Caco-2 (cell line): Measurements from ENCODE around the gene CLIP2. TPM values are rescaled to one million over a fixed set of nuclear protein-coding genes. Genes with fewer than 3 reads are reported as not detected.

Source experiments
- BruUV-seq: library from RNA; stranded (reverse); fragments of 400-500 nt; replicated peaks from 2 replicates; lab custom pipeline; 2021; lab: Mats Ljungman, UMichigan
- CTCF ChIA-PET: fragments of 300-600 bp; sonication (Branson Sonifier 250); formaldehyde crosslinking; loops from one replicate; lab custom pipeline; 2022; ENCODE audit warnings: antibody characterized with exemption; lab: Charles Lee
- POLR2A ChIA-PET: fragments of 300-600 bp; sonication (Branson Sonifier 250); formaldehyde crosslinking; loops from one replicate; lab custom pipeline; 2022; ENCODE audit warnings: antibody characterized with exemption; lab: Charles Lee
- DNase-seq, 2 experiments: peaks; one replicate each; pipeline versions ENCODE4 v3.0.0 to v3.0.0-alpha.2; 2020 to 2022
- H3K27me3 ChIP-seq: replicated peaks from 2 replicates; pipeline ENCODE4 v1.6.0; 2011; ENCODE audit warnings: low read length; ENCODE audit not compliant: control insufficient read depth, insufficient read depth
- H3K36me3 ChIP-seq: 2 replicates; pipeline ENCODE4 v1.5.1; 2011; ENCODE audit warnings: low read length; ENCODE audit not compliant: control insufficient read depth, insufficient read depth
- H3K4me1 ChIP-seq: fragments of 250-450 bp; sonication (Bioruptor Pico); 2 replicates; pipeline ENCODE4 v1.5.1; 2020; ENCODE audit warnings: mild to moderate bottlenecking
- H3K4me3 ChIP-seq: 2 replicates; pipeline ENCODE4 v1.5.1; 2011; ENCODE audit warnings: low read depth, mild to moderate bottlenecking, control low read depth, low read length
- H3K9me3 ChIP-seq: fragments of 250-450 bp; sonication (Bioruptor Pico); 2 replicates; pipeline ENCODE4 v1.5.1; 2020; ENCODE audit warnings: mild to moderate bottlenecking, moderate library complexity
- H3K27ac Mint-ChIP-seq: one replicate; pipeline ENCODE4 v1.8.0; 2022; ENCODE audit warnings: mixed read lengths; ENCODE audit not compliant: unreplicated experiment
- H3K27me3 Mint-ChIP-seq: one replicate; pipeline ENCODE4 v1.8.0; 2022; ENCODE audit warnings: mixed read lengths; ENCODE audit not compliant: insufficient read depth, unreplicated experiment
- H3K36me3 Mint-ChIP-seq: one replicate; pipeline ENCODE4 v1.8.0; 2022; ENCODE audit warnings: mild to moderate bottlenecking, mixed read lengths; ENCODE audit not compliant: insufficient read depth, unreplicated experiment
- H3K4me1 Mint-ChIP-seq: one replicate; pipeline ENCODE4 v1.8.0; 2022; ENCODE audit warnings: low read depth, mixed read lengths; ENCODE audit not compliant: unreplicated experiment
- H3K4me3 Mint-ChIP-seq: one replicate; pipeline ENCODE4 v1.8.0; 2022; ENCODE audit warnings: mild to moderate bottlenecking, moderate library complexity, mixed read lengths; ENCODE audit not compliant: unreplicated experiment
- H3K9me3 Mint-ChIP-seq: one replicate; pipeline ENCODE4 v1.8.0; 2022; ENCODE audit warnings: mixed read lengths; ENCODE audit not compliant: unreplicated experiment
- intact Hi-C: fragments of 100-400 bp; cut with micrococcal nuclease; formaldehyde crosslinking; loops from one replicate; pipeline ENCODE4 v1.10.0; 2022; ENCODE audit not compliant: unreplicated experiment
- total RNA-seq: library from RNA; stranded (reverse); gene quantifications from 2 replicates; pipeline ENCODE4 v1.2.3, GENCODE V29; 2022
- TF ChIP-seq, protein P1 (sequence below), 2 experiments: fragments of 200-600 bp in 1 of 2; IDR thresholded peaks; 1 replicate in 1 of 2; 2 replicates in 1 of 2; pipeline versions ENCODE4 v1.5.1 to v1.8.0; 2011 to 2022; ENCODE audit warnings: antibody characterized with exemption in 1 of 2, control low read depth in 1 of 2, inconsistent platforms in 1 of 2, low read depth in 1 of 2, low read length in 1 of 2, mild to moderate bottlenecking in 1 of 2, moderate library complexity in 1 of 2; ENCODE audit not compliant: insufficient read depth in 1 of 2, severe bottlenecking in 1 of 2, unreplicated experiment in 1 of 2

CLIP2 gene
- total RNA-seq, 1 experiment from 2014 or later = 19.5 TPM

DNA sequence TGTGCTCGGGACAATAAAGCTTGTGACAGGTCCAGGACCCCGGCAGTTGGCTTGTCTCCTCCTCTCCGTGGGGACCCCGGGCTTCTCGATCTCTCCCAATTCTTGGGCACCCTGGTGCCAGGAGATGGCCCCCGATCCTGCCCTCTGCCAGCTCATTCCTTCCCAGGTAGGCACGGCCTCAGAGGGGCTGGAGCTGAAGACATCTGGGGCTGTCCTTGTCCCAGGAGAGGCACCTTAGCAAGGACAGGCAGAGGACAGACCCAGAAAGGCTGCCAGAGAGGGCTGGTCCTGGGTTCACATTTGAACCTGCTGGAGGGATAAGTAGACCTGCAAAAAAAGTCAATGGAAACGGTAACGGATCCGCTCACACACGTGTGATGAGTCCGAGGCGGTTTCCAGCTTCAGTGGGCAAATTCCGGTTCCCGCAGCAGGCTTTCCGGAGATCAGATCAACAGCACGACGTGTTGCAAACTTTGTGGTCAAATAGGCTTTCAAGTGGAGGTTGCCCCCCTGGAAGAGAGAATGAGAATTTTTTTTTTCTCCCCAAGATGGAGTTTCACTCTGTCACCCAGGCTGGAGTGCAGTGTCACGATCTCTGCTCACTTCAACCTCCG lies 116.8 kb downstream of the CLIP2 start:
- ChIA-PET POLR2A (interaction anchor here (0.6 kb wide), 1 partner anchor 200 kb away, joined by 3 read pairs; no protein-coding TSS in a partner anchor), CTCF (interaction anchor here (0.6 to 0.7 kb wide), 3 partner anchors 158 to 821 kb away, joined by 3 to 5 read pairs (median 4); no protein-coding TSS in a partner anchor)
- TF ChIP-seq, protein P1, sequence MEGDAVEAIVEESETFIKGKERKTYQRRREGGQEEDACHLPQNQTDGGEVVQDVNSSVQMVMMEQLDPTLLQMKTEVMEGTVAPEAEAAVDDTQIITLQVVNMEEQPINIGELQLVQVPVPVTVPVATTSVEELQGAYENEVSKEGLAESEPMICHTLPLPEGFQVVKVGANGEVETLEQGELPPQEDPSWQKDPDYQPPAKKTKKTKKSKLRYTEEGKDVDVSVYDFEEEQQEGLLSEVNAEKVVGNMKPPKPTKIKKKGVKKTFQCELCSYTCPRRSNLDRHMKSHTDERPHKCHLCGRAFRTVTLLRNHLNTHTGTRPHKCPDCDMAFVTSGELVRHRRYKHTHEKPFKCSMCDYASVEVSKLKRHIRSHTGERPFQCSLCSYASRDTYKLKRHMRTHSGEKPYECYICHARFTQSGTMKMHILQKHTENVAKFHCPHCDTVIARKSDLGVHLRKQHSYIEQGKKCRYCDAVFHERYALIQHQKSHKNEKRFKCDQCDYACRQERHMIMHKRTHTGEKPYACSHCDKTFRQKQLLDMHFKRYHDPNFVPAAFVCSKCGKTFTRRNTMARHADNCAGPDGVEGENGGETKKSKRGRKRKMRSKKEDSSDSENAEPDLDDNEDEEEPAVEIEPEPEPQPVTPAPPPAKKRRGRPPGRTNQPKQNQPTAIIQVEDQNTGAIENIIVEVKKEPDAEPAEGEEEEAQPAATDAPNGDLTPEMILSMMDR (IDR thresholded peaks at IDR 0.05; ENCODE audit: insufficient read depth in 1 of 2, low read depth in 1 of 2, low read length in 1 of 2, severe bottlenecking in 1 of 2, unreplicated experiment in 1 of 2) = no peak
- DNase-seq = no peak
- Histone ChIP-seq H3K4me3 (no peak overlapping the region), H3K4me1 (no peaks in the 10 kb centered on the region), H3K27me3 (no peaks in the 10 kb centered on the region), H3K36me3 (peaks cover 2% of the 10 kb centered on the region; the same call in 1 of the 2 replicates), H3K9me3 (no peaks in the 10 kb centered on the region)
- Mint-ChIP-seq H3K27me3 (no peaks in the 10 kb centered on the region), H3K9me3 (no peaks in the 10 kb centered on the region), H3K4me1 (no peaks in the 10 kb centered on the region), H3K4me3 (no peak overlapping the region), H3K27ac (no peak overlapping the region), H3K36me3 (peaks cover 13% of the 10 kb centered on the region)
- no TSS peak for BruUV-seq
- intact Hi-C loops = no loop called here

DNA sequence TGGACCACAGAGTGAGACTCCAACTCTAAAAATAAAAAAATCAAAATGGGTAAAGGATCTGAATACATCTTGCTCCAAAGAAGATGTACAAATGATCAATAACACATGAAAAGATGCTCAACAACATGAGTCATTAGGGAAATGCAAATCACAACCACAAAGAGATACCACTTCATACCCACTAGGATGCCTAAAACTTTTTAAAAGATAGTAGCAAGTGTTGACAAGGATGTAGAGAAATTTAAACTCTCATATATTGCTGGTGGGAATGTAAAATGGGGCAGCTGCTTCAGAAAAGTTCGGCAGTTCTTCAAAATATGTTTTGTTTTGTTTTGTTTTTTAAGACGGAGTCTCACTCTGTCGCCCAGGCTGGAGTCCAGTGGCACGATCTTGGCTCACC lies 118.8 kb downstream of the CLIP2 start:
- H3K4me3 Mint-ChIP-seq = no peak overlapping the region
- H3K27ac Mint-ChIP-seq = no peak overlapping the region
- Histone ChIP-seq H3K4me1 (no peaks in the 10 kb centered on the region), H3K4me3 (no peak overlapping the region), H3K36me3 (no peaks in the 10 kb centered on the region), H3K27me3 (no peaks in the 10 kb centered on the region), H3K9me3 (no peaks in the 10 kb centered on the region)
- TF ChIP-seq, protein P1 (IDR thresholded peaks at IDR 0.05; ENCODE audit: insufficient read depth in 1 of 2, low read depth in 1 of 2, low read length in 1 of 2, severe bottlenecking in 1 of 2, unreplicated experiment in 1 of 2) = no peak
- peaks cover 7% of the 10 kb centered on the region for H3K36me3 Mint-ChIP-seq
- H3K9me3 Mint-ChIP-seq = no peaks in the 10 kb centered on the region
- intact Hi-C loops = no loop called here
- no peaks in the 10 kb centered on the region for H3K4me1 Mint-ChIP-seq
- POLR2A ChIA-PET = no interaction called here
- no peaks in the 10 kb centered on the region for H3K27me3 Mint-ChIP-seq
- BruUV-seq = no TSS peak
- DNase-seq = no peak
- CTCF ChIA-PET = interaction anchor here (0.6 kb wide), 1 partner anchor 452 kb away, joined by 10 read pairs; no protein-coding TSS in a partner anchor

DNA sequence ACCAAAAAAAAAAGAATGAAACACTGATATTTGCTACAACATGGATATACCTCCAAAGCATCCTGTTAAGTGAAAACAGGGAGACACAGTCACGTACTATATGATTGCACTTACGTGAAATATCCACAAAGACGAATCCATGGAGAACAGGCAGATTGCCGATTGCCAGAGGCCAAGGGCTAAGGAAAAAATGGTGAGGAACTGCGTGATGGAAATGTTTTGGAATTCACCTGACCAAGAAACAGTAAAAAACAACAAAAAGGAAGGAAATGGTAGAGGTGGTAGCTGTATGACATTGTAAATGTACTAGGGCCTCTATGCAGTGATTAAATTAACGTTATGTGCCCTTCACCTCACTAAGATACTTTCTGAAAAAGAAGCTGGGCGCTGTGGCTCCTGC lies 120.4 kb downstream of the CLIP2 start:
- DNase-seq = no peak
- Mint-ChIP-seq H3K4me3 (no peak overlapping the region), H3K27me3 (no peaks in the 10 kb centered on the region), H3K27ac (no peak overlapping the region), H3K4me1 (no peaks in the 10 kb centered on the region), H3K9me3 (no peaks in the 10 kb centered on the region), H3K36me3 (no peaks in the 10 kb centered on the region)
- ChIA-PET CTCF (interaction anchor here (0.7 kb wide), 1 partner anchor 45 kb away, joined by 3 read pairs; no protein-coding TSS in a partner anchor), POLR2A (no interaction called here)
- Histone ChIP-seq H3K27me3 (no peaks in the 10 kb centered on the region), H3K4me3 (no peak overlapping the region), H3K36me3 (no peaks in the 10 kb centered on the region), H3K9me3 (no peaks in the 10 kb centered on the region), H3K4me1 (no peaks in the 10 kb centered on the region)
- no TSS peak for BruUV-seq
- TF ChIP-seq, protein P1 (IDR thresholded peaks at IDR 0.05; ENCODE audit: insufficient read depth in 1 of 2, low read depth in 1 of 2, low read length in 1 of 2, severe bottlenecking in 1 of 2, unreplicated experiment in 1 of 2) = no peak
- intact Hi-C loops = no loop called here
